Fibroblast of peridontal ligament (primary cell): ENCODE data around the gene BAIAP2.
A peak's percentile ranks its signal among the peaks of the same experiment; 100 is the strongest.

Source experiments
- DNase-seq: peaks from one replicate; pipeline ENCODE4 v3.0.0-alpha.2; 2010; ENCODE audit errors: extremely low read depth

BAIAP2 gene

GRCh38 chr17:81108220-81108619, 73.3 kb downstream of the BAIAP2 start:
- no peak for DNase-seq

GRCh38 chr17:81109957-81110356, 75.0 kb downstream of the BAIAP2 start:
- DNase-seq, result no peak

GRCh38 chr17:81110488-81111040, 75.6 kb downstream of the BAIAP2 start:
- DNase-seq, result no peak

- DNase-seq, result no peak
Measured at GRCh38 chr17:81111066-81111465, 76.1 kb downstream of the BAIAP2 start.

GRCh38 chr17:81112450-81112849, 77.5 kb downstream of the BAIAP2 start:
- no peak for DNase-seq

GRCh38 chr17:81113158-81113724, 78.3 kb downstream of the BAIAP2 start:
- no peak for DNase-seq

GRCh38 chr17:81114351-81115093, 79.6 kb downstream of the BAIAP2 start:
- DNase-seq, result no peak

- DNase-seq, result no peak
Measured at GRCh38 chr17:81115219-81115618, 80.3 kb downstream of the BAIAP2 start.

- no peak for DNase-seq
Measured at GRCh38 chr17:81115749-81116464, 81.0 kb downstream of the BAIAP2 start.

GRCh38 chr17:81116704-81117103, 81.8 kb downstream of the BAIAP2 start:
- no peak for DNase-seq

- no peak for DNase-seq
Measured at GRCh38 chr17:81117672-81118198, 82.8 kb downstream of the BAIAP2 start.

- DNase-seq, result no peak
Measured at GRCh38 chr17:81118308-81119221, 83.6 kb downstream of the BAIAP2 start.

- DNase-seq, result peak; percentile 85
Measured at GRCh38 chr17:81119223-81120148, 84.5 kb downstream of the BAIAP2 start.

GRCh38 chr17:81120149-81120484, 85.2 kb downstream of the BAIAP2 start:
- no peak for DNase-seq

GRCh38 chr17:81120695-81121621, 86.0 kb downstream of the BAIAP2 start:
- no peak for DNase-seq

- DNase-seq, result no peak
Measured at GRCh38 chr17:81121841-81122733, 87.1 kb downstream of the BAIAP2 start.

GRCh38 chr17:81123052-81124048, 88.4 kb downstream of the BAIAP2 start:
- no peak for DNase-seq
